Hematopoietic multipotent progenitor cell treated with erythropoietin and hydrocortisone succinate and interleukin-3 and kit ligand, for 17 days (in vitro differentiated cells): Measurements from ENCODE around the gene SNRNP200.

Experiments used
- DNase-seq: peaks from one replicate; pipeline ENCODE4 v3.0.0-alpha.2; 2015; ENCODE audit warnings: low spot score

Gene SNRNP200

DNA sequence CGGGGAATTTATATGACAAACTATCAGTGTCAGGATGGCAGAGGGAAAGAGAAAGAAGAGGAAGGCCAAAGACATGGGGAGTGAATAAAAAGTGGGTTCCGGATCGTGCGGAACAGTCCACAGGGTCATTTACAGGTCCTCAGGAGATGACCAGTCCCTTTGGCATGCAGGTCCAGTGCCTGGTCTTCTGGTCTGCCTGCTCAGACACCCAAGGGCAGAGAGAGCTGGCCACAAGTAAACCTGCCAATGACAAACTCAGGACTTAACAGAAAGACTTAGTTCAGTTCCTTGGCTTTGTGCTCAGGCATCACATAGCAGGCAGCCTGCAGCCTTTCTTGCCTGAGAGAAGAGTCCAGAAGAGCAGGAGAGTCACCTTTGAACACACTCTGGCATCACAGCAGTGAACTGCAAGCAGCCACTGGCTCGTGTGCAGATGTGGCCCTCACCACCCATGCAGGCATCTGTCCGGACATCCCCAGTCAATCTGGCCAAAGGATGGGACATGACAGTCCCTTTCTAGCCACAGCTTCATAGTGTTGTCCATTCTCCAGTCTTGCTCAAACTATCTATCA lies 53.5 kb downstream of the SNRNP200 start:
- no peak for DNase-seq

DNA sequence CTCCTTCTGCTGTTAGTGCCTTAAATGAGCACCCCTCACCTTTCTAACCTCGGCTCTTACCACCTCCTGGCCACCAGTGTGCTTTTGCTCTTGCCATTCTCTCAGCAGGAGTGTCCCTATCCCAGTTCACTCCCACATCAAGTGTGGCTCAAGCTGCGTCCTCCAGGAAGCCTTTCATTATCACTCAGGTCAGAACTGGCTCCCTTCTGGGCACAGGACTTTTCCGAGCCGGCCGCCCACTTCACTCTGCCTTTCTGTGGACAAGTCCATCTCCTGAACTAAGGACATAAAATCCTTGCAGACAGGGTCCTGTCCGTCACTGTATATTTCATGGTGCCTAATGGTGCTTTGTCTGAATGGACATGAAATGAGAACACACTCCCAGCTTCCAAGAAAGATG lies 55.2 kb downstream of the SNRNP200 start:
- no peak for DNase-seq

DNA sequence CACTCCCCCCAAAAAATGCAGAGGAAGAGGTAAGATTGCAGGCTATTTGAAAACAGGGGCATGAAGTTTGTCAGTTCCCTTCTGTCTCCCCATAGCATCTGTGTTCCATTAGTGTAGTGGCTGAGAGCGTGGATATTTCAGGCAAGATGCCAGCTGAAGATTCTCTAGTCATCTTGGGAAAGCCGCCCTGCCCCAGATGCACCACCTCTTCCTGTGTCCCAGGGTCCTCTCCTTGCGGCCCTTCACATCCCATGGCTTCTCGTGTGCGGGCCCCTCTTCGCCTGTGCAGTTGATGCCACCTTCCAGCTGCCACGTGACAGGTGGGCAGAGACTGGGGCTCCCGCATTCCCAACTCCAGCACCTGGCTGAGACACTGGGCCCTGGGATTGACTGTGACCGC lies 55.7 kb downstream of the SNRNP200 start:
- no peak for DNase-seq

DNA sequence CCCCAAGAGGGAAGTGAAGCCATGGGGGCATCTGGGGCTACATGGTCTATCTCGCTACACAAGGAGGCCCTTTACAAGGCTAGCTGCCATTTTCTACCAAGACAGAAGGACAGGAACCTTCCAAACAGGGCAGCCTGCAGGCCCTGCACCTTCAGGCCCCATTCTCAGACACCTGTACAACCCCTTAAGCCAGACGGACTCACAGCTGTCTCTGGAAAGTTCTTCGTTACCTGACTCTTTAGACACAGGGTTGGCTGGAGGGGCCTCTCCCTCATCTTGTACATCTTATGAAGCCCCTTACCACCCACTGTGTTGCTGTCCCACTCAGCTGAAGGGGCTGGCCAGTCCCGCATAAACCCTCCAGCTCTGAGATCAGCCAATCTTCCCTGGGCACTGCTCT lies 56.7 kb downstream of the SNRNP200 start:
- DNase-seq = no peak

DNA sequence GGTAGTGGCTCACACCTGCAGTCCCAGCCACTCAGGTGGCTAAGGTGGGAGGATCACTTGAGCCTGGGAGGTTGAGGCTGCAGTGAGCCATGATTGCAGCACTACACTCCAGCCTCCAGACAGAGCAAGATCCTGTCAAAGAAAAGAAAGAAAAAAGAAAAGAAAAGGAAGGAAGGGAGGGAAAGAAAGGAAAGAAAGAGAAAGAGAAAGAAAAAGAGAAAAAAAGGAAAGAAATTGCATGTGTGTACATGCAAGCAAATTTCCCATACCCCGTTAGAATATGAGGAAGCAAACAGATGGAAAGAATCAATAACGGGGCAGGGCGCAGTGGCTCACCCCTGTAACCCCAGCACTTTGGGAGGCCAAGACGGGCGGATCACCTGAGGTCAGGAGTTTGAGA lies 57.5 kb downstream of the SNRNP200 start:
- no peak for DNase-seq

DNA sequence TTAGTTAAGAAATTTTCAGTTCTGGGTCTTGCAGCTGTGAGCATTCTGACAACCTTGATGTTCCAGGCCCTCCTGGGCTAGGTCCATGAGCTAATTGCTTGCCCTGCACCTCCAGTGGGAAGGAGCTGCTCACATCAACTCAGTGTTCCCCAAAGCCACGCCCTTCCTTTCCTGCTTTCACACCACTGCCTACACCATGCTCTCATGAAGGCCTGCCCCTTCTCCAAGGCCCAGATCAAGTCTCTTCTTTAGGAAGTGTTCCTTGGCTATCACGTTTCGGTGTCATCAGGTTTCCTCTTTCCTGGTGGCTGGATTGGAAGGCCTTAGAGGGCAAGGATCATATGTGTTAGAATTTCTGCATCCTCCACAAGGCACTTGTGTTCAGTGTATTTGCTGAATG lies 58.3 kb downstream of the SNRNP200 start:
- no peak for DNase-seq

DNA sequence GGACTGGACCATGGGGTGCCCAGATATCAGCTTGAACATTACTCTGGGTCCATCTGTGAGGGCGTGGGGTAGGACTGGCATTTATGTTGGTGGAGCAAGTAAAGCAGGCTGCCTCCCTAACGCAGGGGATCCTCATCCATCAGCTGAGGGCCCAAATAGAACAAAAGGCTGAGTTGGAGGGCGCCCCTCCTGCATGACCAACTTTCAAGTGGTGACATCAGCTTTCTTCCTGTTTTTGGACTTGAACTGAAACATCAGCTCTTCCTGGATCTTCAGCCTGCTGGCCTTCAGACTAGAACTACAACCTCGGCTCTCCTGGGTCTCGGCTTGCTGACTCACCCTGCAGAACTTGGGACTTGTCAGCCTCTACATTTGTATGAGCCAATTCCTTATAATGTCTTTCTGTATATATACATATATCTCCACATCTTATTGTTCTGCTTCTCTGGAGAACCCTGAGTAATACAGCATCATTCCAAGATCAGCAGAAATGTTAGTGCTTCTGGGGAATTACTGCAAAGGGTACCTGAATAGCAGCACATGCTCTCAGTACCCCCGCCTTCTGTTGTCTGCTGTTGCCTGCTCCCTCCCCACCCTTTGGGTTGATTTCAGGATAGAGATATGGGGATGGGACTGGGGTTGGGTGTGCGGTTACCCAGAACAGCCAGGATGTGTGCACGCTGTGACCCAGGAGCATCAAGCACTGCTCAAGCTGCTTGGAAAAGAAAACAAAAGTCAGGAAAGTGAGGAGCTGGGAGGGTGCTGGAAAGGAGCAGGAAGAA lies 59.5 kb downstream of the SNRNP200 start:
- no peak for DNase-seq

DNA sequence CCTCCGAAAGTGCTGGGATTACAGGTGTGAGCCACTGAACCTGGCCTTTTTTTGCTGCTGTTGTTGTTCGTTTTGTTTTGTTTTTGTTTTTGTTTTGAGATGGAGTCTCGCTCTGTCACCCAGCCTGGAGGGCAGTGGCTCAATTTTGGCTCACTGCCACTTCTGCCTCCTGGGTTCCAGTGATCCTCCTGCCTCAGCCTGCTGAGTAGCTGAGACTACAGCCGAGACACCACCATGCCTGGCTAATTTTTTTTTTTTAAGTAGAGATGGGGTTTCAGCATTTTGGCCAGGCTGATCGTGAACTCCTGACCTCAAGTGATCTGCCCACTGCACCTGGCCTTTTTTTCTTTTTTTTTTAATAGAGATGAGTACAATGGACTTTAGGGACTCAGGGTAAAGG lies 61.5 kb downstream of the SNRNP200 start:
- DNase-seq = no peak

DNA sequence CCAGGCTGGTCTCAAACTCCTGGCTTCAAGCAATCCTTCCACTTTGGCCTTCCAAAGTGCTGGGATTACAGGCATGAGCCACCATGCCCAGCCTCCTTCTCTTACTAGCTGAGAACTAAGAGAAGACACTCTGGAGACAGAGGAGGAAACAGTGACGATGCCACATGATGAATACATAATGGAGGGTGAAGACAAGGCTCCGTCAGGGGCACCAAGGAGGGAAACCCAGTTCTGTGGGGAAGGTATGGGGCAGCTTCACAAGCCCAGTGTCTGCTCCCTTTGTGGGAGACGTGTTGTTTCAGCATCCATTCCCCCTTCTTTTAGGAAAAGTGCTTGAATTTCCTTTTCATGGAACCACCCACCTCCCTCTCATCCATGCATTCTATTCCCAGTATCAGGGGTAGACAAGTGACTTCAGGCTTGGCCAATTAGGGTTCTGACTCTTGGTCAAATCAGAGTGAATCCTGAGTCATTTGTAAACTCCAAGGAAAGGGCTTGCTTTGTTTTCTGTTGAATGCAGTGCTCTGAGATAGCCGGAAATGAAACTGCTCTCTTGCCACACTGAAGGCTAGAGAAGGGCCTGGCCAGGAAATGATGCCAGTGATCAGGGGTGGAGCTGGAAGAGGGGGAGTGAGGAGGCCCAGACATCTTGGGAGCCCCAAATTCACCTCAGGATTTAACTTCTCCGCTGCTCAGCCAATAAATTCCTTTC lies 63.3 kb downstream of the SNRNP200 start:
- no peak for DNase-seq

DNA sequence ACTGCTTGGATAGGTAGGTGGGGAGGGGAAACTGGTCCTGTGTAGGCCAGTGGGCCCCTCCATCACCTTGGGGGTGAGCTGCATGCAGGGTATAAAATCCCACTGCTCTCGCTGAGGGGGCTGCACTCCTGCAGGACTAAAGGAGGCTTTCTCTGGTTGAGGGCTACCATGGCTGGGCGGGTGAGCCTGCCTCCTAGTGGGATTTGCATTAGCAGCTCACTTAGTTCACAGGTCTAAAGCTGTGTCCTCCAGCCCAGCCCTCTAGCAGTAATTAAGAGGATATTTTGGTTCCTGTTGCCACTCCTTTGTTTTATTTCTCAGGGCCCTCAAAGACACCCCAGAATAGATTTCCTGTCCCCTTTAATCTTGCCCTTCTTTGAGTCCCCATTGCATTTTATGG lies 64.1 kb downstream of the SNRNP200 start:
- DNase-seq = no peak

DNA sequence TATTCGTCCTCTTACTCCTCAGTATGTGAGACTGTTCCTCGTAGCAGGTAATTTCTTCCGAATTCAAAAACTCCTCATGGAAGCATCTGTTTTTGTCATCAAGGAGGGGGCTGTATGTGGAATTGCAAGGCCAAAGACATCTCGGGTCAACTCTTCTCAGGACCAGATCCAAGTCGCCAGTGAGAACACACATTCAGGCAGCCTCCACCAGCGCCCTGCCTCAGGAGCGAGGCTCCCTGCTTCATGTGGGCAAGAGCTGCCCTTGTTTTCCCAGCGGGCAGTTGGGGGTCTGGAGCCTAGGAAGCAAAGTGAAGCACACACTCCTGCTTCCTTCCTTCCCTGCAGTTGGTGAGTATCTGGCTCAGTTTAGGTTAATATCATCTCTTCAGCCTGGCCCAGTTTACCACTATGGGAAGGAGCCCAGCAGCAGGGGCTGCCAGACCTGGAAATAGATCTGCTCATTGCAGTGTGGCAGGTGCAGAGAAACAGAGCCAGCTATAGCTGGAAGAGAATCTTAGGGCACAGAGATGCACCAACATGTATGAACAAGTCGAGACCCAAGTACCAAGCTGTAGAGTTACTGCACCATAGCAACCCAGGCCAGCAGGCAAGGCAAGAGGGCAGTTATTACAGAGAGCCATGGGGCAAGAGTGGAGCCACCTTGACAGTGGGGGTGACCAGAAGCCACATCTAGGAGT lies 64.9 kb downstream of the SNRNP200 start:
- no peak for DNase-seq

DNA sequence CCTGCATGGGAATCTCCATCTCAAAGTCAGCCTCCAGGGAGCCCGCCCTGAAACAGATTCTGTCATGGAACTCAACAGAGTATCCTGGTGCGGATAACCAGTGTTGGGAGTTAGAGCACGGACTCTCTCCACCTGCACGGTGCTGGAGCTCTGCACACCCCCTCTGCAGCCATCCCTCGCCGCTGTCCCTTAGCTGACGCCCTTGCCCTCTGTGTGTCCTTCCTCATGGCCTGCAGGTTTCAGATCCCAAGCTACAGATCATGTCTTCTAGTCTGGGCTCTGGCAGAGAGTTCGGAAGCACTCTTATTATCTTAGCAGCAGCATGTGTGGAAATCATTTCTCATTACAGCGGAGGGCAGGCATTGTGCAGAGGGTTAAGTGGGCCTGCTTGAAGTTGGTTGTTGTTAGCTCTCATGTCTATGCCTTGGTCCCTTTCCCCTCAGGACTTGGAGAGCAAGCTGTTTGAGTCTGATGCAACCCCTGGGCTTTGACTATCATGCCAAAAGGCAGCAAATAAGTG lies 65.5 kb downstream of the SNRNP200 start:
- DNase-seq = no peak

DNA sequence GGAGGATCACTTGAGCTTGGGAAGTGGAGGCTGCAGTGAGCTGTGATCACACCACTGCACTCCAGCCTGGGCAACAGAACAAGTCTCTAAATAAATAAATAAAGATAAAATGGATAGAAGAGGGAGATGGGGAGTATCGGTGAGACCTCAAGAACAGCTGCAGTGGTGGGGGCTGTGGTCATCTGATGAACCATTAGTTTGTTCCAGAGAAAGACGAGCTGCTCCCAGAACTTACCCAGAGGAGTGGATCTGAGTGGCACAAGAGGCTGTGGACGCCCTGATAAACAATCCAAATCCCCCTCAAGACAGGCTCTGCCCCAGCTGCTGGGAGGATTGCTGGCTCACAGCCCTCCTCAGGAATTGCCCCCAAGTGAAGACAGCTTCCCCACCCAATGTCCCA lies 66.3 kb downstream of the SNRNP200 start:
- DNase-seq = no peak

DNA sequence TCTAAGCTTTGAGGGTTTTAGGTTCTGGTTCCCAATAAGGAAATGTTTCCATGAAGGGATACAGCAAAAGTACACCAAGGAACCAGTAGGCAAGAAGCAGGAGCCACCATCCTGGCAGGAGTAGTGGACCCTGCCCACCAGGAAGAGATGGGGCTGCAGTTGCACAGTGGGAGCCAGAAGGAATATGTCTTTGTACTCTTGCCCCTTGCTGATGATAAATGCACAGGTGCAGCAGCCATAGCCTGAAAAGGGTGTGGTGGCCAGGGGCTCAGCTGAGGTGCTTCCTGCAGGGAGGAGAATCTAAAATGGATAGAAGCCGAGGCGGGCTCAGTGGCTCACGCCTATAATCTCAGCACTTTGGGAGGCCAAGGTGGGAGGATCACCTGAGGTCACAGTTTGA lies 67.1 kb downstream of the SNRNP200 start:
- no peak for DNase-seq

DNA sequence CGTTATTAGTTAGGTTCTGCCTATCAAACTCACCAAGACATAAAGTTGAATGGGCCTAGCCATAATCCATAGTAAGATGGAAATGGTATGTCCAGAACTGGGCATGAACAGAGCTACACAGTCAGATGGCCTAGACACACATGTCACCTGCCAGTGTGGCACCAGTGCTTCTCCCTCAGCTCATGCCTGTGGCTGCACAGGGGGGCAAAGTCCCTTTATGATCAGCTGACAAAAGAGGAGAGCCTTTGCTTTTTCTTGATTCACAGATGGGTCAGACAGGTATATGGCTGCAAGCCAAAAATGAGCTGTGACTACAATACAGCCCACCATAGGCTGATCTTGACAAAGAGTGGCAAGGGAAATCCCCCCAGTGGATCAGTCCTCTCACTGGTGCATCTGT lies 68.5 kb downstream of the SNRNP200 start:
- DNase-seq = no peak

DNA sequence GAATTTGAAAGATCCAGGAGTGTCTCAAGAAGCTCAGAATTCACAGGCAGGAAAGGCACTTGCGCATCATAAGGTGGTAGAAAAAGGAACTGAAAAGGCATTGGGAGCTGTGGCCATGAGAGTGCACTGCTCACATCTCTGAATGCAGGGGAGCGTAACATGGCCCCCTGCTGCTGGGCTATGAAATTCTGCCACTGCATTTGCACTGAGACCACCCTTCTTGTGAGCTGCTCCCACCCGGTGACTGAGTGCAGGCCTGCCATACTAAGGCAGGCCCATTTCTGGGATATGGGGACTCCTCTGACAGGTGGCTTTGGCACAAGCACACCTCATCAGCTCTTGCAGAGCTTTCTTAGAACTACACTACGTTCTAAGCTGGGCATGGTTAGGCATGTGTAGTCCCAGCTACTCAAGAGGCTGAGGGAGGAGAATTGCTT lies 71.4 kb downstream of the SNRNP200 start:
- DNase-seq = no peak

DNA sequence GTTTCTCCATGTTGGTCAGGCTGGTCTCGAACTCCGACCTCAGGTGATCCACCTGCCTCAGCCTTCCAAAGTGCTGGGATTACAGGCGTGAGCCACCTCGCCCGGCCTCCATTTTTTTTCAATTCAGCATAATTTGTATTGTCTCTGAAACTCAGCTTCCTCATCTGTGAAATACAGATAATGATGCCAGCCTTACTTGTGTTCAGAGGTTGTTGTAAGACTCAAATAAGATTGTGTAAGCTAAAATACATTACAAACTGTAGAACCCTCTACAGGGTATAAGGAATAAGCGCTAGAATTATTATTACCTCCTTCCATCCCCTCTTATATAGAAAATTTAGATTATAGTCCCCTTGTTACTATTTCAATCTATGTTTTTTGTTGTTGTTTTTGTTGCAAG lies 71.9 kb downstream of the SNRNP200 start:
- no peak for DNase-seq

DNA sequence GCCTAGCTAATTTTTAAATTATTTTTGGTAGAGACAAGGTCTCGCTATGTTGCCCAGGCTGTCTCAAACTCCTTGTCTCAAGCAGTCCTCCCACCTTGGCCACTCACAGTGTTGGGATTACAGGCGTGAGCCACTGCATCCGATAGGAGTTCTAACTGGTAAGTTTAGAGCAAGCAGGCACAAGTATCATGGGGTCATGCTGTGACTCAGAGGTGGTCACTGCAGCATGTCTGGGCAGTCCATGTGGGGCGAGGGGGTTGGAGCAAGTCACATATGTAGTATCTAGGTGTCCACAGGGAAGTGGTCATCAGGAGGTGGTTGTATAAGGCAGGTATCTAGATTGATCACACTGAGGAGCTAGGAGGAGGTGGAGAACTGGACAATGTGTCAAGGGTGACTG lies 74.0 kb downstream of the SNRNP200 start:
- DNase-seq = no peak

DNA sequence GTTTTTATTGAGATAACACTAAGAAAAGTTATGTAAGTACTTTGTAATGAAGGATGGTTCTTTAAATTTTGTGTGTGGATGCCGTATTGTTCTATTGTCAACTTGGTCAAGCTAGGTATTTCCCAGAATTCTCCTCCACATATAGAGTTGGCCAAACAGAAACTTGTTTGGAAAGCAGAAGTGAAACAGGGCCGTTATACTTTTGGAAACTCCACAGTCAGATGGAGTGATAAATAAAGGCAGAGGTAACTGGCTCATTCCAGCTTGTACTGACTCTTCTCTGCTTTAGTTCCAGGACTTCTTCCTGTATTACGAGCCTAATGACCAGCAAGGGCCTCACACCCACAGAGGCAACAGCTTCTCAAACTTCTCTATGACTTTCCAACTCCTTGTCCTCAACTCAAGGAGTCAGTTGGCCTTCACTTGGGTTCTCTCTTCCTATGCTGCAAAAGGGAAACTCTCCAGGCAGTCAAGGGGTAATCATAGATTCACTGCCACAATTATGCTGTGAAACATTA lies 80.3 kb downstream of the SNRNP200 start:
- no peak for DNase-seq
